ENCODE data around the gene SIRPG.
"Not testable (repeated sequence)": the region's sequence is repeated elsewhere in the genome, so short reads cannot be mapped to it uniquely, and the experiment has no call there.

SIRPG gene

DNA sequence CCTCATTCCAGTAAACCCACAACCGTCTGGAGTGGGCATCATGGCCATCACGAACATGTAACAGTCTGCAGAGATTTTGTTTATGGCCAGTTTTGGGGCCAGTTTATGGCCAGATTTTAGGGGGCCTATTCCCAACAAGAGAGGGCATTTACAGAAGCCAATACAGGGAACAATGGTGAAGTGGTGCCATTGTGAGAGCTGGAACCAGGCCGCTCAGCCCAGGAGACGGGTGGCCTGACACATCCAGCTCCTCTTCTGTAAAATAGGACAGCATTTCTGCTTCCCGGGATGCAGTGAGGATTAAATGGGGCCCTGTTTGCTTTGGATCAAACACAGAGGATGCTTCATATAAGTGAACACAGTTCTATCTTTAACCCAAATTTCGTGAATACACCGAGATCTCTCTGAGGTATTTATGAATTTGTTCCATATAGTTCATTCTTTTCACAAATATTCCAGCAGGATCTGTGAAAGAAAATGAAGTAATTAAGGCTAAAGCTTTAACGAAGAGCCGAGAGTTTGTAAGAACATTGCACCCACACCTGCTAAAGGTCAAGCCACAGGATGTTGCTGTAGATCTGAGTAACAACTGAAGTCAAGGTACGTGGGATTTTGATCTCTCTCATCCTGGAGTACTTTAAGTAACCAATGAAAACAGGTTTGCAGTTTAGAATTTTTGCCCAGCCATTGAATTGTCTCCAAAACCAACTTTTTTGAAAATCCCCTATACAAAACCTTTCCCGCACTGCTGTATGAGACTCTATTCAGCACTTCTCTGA, 14.5 kb upstream of the SIRPG start:
- DNase-seq (ENCODE audit: low read depth), result no peak

DNA sequence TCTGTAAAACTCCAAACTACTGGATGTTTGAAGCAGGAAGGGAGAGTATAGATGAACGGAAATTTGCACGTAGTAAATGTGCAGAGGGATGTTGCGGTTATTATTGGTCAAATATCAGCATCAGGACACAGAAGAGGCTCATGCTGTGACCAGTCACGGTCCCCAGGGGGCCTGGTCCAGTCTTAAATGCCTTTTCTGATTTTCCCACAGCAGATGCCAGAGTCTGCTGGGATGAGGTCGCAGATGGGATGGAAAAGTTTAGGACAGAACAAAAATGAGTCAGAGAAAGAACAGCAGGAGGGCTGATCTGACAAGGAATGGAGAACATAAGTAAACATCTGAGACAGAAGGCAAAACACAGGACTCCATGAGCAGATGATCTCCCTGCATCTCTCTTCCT, 11.7 kb upstream of the SIRPG start:
- peak; percentile 11 for DNase-seq (ENCODE audit: low read depth)

DNA sequence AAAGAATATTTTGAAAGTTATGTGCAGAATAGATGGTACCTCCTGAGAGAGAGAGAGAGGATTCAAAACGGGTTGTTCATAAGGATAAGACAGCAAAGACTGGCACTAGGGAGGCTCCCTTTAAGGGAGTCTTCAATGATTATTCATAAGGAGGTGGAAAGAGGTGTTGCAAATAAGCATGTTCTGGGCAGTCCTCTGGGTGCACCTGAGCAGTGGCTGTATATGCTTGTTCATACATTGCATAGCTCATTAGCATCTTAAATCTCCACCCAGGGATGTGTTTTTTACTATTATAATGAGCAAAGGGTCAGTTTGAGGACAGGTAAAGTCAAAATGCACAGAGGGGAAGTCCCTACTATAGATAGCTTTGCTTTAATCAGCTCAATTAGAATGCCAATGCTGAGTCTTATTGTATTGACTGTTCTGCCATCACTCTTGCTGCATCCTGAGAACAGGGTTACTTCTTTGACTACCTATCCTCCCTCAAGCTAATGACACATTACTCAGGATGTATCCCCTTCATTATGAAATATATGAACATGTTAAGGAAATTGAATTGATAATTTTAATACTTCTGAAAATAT, 10.0 kb upstream of the SIRPG start:
- no peak for DNase-seq (ENCODE audit: low read depth)

DNA sequence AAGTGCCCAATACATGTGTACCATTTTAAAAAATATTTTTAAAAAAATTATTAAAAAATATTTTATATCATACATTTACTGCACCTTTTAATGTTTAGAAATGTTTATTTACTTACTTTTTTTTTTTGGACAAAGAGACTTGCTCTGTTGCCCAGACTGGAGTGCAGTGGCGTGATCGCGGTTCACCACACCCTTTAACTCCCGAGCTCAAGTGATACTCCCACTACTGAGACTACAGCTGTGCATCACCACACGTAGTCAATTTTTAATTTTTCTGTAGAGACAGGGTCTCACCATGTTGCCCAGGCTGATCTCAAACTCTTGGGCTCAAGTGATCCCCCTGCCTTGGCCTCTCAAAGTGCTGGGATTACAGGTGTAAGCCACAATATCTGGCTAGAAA, 9.2 kb upstream of the SIRPG start:
- no peak for DNase-seq (ENCODE audit: low read depth)

DNA sequence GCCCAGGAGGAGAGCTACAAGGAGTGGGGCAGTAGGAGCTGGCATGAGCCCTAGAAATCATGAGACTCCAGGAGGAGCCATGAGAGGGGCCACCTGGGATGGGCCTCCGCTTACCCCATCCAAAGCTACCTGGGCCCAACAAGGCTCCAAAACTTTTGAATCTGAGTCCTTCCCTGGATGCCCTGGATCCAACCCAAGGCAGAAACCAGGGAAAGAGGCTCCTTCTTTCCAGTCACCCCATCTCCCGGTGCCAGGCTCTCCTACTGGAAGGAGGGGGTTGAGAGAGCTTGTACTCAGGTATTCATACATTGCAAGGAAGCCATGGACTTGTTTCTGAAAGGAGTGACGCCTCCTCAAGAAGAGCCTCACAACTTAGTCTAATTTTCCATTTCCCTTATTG, 7.8 kb upstream of the SIRPG start:
- no peak for DNase-seq (ENCODE audit: low read depth)

DNA sequence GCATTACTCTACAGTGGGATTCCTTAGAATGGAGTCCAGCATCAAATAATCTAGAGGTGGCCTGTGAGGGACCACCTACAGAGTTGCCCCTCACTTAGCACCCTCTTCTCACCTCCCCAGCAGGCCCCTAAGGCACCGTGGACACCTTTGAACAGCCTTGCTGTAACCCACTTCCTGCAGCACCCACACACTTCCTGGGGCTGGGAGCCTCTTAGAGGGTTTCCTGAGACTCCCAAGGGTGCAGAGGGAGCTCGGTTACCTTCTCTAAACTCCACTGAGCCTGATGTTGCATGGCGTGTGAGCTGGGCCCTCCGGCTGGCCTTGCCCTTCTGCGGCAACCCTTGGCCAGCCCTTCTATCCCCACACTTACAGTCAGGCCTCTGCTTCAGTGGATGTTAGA, 7.3 kb upstream of the SIRPG start:
- no peak for DNase-seq (ENCODE audit: low read depth)

DNA sequence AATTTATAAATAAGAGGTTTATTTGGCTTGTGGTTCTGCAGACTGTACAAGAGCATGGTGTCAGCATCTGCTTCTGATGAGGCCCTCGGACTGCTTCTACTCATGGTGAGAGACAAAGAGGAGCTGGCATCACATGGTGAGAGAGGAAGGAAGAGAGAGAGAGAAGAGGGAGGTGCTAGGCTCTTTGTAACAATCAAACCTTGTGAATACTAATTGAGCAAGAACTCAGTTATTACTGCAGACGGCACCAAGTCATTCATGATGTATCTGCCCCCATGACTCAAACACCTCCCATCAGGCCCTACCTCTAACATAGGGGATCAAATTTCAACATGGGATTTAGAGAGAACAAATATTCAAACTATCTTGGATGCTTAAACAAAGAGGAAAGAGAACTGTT, 6.3 kb upstream of the SIRPG start:
- no peak for DNase-seq (ENCODE audit: low read depth)

DNA sequence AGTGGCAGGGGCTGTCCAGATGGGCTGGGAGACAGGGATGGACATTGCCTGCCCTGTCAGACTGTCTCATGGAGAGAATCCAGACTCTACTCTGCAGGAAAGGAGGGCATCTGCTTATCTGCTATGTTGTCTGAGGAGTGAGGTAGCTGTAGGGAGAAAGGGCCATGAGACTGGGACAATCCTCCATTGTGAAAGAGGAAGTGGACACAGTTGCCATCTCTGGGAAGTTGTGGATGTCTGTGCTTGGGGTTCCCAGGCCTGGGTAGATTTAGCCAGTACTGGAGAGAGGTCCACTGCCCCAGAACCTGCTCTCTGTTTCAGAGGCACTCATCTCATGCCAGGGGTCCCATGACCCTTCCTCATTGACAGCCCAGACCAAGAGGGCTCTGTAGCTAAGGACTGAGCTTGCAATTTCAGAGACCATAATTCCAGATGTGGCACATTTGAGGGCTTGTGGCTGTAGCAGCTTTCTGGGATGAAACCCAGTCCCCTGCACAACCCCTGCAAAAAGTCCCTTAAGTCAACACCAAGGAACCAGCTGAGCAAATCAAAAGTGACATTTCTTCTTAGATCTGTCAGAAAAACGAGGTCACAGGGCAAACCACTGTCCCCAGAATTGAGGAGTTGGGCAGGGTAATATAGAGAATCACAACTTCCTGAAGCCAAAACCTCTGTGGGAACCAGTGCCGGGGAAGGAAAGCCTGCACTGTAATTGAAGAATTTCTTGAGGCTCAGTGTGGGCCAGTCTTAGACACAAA, 4.1 kb upstream of the SIRPG start:
- no peak for DNase-seq (ENCODE audit: low read depth)

DNA sequence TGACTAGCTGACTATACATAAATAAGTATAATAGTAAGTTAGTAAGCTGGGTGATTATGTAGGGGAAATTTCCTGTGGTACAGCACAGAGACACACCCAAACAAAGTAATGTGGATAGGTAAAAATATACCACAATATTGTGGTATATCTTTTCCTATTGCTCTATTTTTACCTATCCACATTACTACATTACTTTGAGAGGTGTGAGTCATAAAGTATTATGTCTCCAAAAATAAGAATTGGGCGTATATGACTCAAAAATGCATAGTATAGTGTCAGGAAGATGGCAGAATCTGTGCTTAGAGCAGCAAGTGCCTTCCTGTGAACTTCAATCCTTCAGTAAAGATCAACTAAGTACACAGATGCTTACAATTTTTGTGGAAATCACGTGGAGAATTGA, 2.7 kb upstream of the SIRPG start:
- DNase-seq (ENCODE audit: low read depth), result no peak

DNA sequence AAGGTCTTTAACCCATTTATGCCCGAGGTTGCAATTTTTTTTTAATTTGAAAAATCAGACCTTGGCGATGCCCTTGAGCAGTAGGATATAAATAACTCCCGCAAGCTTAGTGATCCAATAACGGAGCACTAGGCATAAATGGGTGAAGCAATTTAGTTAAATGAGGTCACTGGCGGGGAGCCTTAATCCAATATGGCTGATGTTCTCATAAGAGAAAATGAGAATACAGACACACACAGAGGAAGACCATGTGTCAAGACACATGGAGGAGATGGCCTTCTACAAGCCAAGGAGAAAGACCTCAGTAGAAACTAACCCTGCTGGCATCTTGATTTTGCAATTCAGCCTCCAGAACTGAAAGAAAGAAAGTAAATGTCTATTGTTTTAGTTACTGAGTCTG, 735 bp downstream of the SIRPG start:
- no peak for DNase-seq (ENCODE audit: low read depth)

DNA sequence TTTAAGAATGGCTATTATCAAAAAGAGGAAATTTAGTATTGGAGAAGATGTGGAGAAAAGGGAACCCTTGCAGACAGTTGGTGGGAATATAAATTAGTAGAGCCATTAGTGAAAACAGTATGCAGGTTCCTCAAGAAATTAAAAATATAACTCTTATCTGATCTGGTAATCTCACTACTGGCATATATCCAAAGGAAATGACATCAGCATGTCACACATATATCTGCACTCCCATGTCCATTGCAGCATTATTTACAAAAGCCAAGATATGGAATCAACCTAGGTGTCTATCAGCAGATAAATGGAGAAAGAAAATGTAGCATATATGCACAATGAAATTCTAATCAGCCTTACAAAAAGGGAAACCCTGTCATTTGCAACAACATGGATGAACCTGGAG, 2.6 kb downstream of the SIRPG start:
- DNase-seq (ENCODE audit: low read depth), result no peak

DNA sequence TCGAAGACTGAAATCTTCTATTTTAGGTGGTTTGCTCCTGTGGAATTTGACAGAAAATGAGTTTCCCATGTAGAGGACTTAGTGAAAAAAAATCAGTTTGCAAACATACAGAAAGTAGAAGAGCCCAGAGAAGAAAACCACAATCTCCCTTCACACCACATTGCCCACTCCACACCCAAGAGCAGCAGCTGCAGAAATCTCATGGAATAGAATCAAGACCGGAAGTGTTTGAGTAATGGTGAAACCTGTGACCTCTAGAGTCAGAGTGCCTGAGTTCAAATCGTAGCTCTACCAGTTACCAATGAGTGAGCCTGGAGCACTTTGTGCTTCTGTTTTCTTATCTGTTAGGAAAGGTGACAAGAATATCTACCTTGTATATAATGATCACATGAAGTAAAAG, 4.6 kb downstream of the SIRPG start:
- no peak for DNase-seq (ENCODE audit: low read depth)

DNA sequence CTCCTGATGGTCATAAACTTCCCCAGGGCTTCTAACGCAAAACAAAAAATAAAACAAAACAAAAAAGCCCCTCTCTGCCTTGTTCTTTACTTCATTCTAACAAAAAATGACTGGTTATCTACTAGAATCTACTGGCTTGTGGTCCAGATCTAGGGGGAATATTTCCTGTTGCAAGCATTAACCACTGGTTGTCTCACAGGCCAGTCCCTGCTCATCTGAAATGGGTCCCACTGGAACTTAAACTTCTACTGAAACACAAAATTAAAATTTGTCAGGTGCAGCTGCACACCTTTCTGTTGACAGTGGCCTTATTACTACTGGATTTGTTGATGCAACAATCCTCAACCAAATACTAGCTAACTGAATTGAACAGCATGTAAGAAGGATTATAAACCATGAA, 5.5 kb downstream of the SIRPG start:
- no peak for DNase-seq (ENCODE audit: low read depth)

DNA sequence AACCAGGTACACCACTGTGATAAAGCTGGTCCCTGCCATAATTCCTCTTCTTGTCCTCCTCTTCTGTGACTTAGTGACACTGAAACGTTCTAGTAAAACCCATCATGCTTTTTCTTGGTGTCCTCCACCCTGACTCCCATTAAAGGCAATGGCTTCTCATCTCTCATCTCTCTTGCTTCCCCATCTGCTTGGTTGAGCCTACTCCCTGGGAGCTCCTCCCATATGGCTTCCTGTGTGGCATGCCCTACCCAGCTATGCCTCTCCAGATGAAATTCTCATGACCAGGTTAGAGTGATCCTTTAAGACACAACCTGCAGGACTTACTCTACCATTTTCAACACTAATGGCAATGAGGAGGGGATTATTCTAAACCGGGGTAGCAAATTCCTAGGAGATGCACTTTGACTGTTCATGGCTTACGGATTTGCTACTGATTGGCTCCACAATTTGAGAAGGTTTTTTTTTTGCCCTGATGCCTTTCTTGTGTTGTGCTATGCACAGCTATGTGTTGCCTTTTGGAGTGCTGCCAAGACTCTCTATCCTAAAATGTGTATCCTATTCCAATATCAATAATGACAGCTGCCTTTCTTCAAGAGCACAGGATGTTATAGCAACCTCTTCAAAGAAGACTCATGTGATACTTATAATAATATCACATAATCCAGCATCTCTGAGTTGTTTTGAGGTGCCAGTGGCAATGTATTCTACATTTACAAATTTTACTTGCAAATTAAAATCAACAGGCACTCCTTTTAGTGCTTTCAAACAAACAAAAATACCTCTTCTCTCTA, 6.1 kb downstream of the SIRPG start:
- no peak for DNase-seq (ENCODE audit: low read depth)

DNA sequence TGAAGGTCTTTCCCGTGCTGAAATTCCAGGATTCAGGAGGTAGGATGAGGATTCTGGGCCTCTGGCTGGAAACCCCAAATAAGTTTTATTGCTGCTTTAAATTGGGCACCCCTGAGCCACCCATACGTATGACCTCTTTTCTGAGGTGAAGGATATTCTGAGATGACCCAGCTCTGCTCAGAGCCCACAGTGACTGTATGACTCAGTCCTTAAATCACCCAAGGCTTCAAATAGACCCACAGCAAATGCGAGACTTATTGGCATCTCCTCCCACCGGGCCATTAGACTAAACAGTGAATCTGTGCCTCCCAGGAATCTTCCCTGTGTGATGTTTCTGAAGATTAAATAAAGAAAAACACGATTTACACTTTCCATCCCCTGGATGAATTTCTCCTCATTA, 9.5 kb downstream of the SIRPG start:
- DNase-seq (ENCODE audit: low read depth), result no peak

DNA sequence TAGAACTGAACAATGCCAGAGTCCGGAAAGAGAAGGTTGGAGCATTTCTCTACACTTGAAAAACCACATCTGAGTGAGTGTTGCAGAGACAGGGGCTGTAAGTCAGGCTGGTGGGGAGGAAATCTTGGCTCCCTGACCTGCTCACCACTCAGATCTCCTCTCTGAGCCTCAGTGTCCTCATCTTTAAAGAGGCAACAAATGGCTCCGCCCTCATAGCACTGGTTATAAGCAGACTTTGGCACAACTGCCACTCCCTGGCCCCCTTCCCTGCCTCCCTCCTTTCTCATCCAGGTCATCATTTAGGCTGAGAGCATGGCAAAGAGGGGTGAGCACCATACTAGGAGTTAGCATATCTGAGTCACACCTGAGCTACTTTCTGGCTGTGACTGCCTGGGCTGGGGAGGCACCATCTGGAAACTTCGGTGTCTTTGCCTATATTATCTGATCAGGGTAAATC, 10.6 kb downstream of the SIRPG start:
- DNase-seq (ENCODE audit: low read depth), result no peak

DNA sequence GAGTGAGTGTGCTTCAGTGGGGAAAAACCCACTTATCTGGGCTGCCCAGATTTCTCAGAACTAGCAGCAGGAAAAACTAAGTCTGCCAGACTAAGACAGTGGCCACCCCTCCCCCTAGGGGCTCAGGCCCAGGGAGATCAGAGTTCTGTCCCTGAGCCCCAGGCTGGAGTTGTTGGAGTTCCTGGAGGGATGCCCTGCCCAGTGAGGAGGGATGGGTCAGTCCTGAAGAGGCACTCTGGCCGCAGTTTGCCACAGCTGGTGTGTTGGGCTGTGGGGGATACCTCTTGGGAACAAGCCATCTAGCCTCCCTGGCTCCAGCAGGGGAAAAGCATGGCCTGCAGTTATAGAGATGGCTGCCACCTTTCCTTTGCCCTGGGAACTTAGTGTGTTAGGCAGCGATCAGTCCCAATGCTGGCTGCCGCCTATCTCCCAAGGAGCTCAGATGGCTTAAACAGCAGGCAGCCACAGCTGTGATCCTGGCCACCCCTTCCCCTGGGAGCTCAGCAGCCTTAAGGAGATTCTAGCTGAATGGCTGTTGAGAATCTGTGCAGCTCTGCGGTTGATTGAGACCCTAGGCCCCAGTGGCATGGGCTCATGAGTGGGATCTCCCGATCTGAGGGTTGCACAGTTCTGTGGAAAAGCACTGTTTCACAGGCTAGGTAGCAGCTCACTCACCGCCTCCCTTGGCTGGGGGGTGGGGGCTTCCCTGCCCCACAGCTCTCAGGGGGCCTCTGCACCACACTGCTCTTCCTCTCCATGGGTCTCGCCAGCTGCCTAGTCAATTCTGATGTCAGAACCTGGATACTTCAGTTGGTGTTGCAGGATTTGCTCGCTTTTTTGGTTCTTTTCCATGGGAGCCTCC, 13.2 kb downstream of the SIRPG start:
- no peak for DNase-seq (ENCODE audit: low read depth)

DNA sequence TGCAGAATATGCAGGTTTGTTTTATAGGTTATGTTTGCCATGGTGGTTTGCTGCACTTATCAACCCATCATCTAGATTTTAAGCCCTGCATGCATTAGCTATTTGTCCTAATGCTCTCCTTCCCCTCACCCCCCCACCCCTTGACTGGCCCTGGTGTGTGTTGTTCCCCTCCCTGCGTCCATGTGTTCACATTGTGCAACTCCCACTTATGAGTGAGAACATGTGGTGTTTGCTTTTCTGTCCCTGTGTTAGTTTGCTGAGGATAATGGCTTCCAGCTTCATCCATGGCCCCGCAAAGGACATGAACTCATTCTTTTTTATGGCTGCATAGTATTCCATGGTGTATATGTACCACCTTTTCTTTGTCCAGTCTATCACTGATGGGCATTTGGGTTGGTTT, 18.9 kb downstream of the SIRPG start:
- DNase-seq (ENCODE audit: low read depth), result not testable (repeated sequence)

DNA sequence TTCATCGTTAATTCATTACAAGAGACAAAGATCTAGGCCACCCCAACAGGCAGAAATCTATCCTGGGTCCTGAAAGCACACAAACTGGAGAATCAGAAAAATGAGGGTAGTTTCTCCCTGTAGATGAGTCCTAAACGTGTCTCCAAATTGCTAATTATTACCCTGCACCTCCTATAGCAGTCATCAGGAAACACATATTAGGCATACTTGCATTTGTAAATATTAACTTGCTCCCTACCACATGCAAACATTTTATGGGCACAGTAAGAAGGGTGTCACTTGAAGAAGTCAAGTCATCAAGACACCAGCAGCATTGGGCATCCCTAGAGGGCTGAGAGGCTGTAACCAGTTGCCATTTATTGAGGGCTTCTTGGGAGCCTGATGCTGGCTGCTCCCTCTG, 19.8 kb downstream of the SIRPG start:
- DNase-seq (ENCODE audit: low read depth), result no peak

DNA sequence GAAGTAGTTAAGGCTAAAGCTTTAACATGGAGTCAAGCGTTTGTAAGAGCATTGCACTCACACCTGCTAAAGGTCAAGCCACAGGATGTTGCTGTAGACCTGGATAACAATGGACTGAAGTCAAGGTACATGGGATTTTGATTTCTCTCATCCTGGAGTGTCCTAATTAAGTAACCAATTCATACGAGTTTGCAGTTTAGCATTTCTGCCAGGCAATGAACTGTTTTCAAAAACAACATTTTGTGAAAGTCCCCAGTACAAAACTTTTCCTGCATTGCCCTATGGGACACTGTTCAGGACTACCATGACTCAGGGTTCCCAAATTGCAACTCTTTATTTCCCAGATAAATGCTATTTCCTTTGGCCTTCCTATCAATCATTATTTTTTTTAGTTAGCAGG, 20.4 kb downstream of the SIRPG start:
- DNase-seq (ENCODE audit: low read depth), result no peak

DNA sequence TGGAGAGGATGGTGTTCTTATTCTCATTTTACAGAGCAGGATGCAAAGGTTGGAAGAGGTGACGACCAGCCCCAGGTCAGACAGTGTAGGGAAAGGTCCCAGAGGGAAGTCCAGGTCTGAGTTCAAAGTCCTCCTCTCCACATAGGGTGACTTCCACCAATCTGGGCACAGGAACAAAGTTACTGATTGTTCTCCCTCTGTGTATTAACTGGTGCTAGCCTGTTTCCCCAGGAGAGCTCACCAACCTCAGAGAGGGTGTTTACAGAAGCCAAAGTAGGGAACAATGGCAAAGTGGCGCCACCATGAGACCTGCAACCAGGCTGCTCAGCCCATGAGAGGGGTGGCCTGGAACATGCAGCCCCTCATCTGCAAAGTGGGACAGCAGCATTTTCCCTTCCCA, 21.0 kb downstream of the SIRPG start:
- no peak for DNase-seq (ENCODE audit: low read depth)
